ENCODE measurements around the gene CCDC127.
"Not testable (repeated sequence)": the region's sequence is repeated elsewhere in the genome, so short reads cannot be mapped to it uniquely, and the experiment has no call there.

- not testable (repeated sequence) for TF ChIP-seq CTCF (IDR thresholded peaks at IDR 0.05; ENCODE audit: extremely low read depth in 1 of 2, insufficient read depth in 1 of 2, low read depth in 1 of 2, low read length in 2 of 2); POLR2A (IDR thresholded peaks at IDR 0.05; ENCODE audit: low read depth, low read length); GATA2 (IDR thresholded peaks at IDR 0.05; ENCODE audit: insufficient read depth, insufficient read length, low read depth, low read length); EZH2 (IDR thresholded peaks at IDR 0.05; ENCODE audit: borderline replicate concordance, low read depth, low read length, severe bottlenecking); POLR2AphosphoS5 (IDR thresholded peaks at IDR 0.05; ENCODE audit: insufficient read depth, low read depth, low read length); JUN (IDR thresholded peaks at IDR 0.05; ENCODE audit: borderline replicate concordance, insufficient read depth, insufficient read length, low read depth); MAX (IDR thresholded peaks at IDR 0.05; ENCODE audit: insufficient read depth, insufficient read length); FOS (IDR thresholded peaks at IDR 0.05; ENCODE audit: borderline replicate concordance, insufficient read depth, low read length)
Observed at GRCh38 chr5:240550-240949, 22.6 kb upstream of the CCDC127 start.

All from endothelial cell of umbilical vein (primary cell).